ENCODE measurements around the gene TRIM73.
"Not testable (repeated sequence)": the region's sequence is repeated elsewhere in the genome, so short reads cannot be mapped to it uniquely, and the experiment has no call there.

Gene TRIM73

GRCh38 chr7:75415829-75416373, 20.5 kb downstream of the TRIM73 start:
- H3K27ac ChIP-seq; H3K27me3 ChIP-seq (ENCODE audit: control insufficient read depth, insufficient read depth, low read length); H3K4me2 ChIP-seq (ENCODE audit: low read length); H3K79me2 ChIP-seq; H3K9ac ChIP-seq; H3K36me3 ChIP-seq (ENCODE audit: control insufficient read depth, insufficient read depth, low read length); H3K4me1 ChIP-seq; H2AFZ ChIP-seq; H3K4me3 ChIP-seq (ENCODE audit: low read depth, low read length); H3K9me3 ChIP-seq (ENCODE audit: control insufficient read depth, low read length): not testable (repeated sequence)

GRCh38 chr7:75416787-75417186, 21.4 kb downstream of the TRIM73 start:
- H3K4me3 ChIP-seq (ENCODE audit: low read depth, low read length); H3K9me3 ChIP-seq (ENCODE audit: control insufficient read depth, low read length); H3K4me1 ChIP-seq; H3K4me2 ChIP-seq (ENCODE audit: low read length); H3K79me2 ChIP-seq; H3K36me3 ChIP-seq (ENCODE audit: control insufficient read depth, insufficient read depth, low read length); H3K27me3 ChIP-seq (ENCODE audit: control insufficient read depth, insufficient read depth, low read length); H2AFZ ChIP-seq; H3K9ac ChIP-seq; H3K27ac ChIP-seq: not testable (repeated sequence)

GRCh38 chr7:75418292-75418858, 22.9 kb downstream of the TRIM73 start:
- H3K27ac ChIP-seq; H3K4me3 ChIP-seq (ENCODE audit: low read depth, low read length); H3K36me3 ChIP-seq (ENCODE audit: control insufficient read depth, insufficient read depth, low read length): not testable (repeated sequence)

GRCh38 chr7:75419210-75419609, 23.8 kb downstream of the TRIM73 start:
- not testable (repeated sequence) for H3K9me3 ChIP-seq (ENCODE audit: control insufficient read depth, low read length); H3K9ac ChIP-seq; H3K36me3 ChIP-seq (ENCODE audit: control insufficient read depth, insufficient read depth, low read length); H3K27ac ChIP-seq; H2AFZ ChIP-seq; H3K4me1 ChIP-seq; H3K4me3 ChIP-seq (ENCODE audit: low read depth, low read length); H3K27me3 ChIP-seq (ENCODE audit: control insufficient read depth, insufficient read depth, low read length); H3K79me2 ChIP-seq; H3K4me2 ChIP-seq (ENCODE audit: low read length)

More at GRCh38 chr7:75418292-75418858, 22.9 kb downstream of the TRIM73 start:
- H3K4me1 ChIP-seq; H3K4me2 ChIP-seq (ENCODE audit: low read length); H3K79me2 ChIP-seq; H3K27me3 ChIP-seq (ENCODE audit: control insufficient read depth, insufficient read depth, low read length); H3K9me3 ChIP-seq (ENCODE audit: control insufficient read depth, low read length); H2AFZ ChIP-seq; H3K9ac ChIP-seq: not testable (repeated sequence)

- H3K4me1 ChIP-seq, result not testable (repeated sequence)
Observed at GRCh38 chr7:75419693-75420092, 24.3 kb downstream of the TRIM73 start.

DNA sequence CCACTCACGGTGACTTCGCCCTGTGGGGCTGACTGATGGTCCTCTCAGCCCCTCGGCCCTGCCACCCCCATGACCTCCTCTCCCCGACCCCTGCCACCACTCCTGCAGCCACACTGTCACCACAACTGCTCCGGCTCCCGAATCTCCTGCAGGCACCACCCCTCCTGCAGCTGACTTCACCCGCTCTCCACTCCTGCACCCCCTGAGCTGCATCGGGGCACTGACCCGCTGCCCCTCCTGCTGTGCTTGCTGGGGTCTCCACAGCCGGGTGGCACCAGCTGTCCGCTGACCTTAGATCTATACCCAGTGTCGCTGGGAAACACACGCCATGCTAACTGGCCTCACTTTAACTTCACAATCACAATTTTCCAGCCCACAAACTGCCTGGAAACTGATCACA, 24.7 kb downstream of the TRIM73 start:
- not testable (repeated sequence) for H3K79me2 ChIP-seq; H3K4me1 ChIP-seq; H3K36me3 ChIP-seq (ENCODE audit: control insufficient read depth, insufficient read depth, low read length); H3K4me3 ChIP-seq (ENCODE audit: low read depth, low read length); H2AFZ ChIP-seq; H3K9me3 ChIP-seq (ENCODE audit: control insufficient read depth, low read length); H3K4me2 ChIP-seq (ENCODE audit: low read length); H3K27ac ChIP-seq; H3K9ac ChIP-seq; H3K27me3 ChIP-seq (ENCODE audit: control insufficient read depth, insufficient read depth, low read length)

More at GRCh38 chr7:75419693-75420092, 24.3 kb downstream of the TRIM73 start:
- not testable (repeated sequence) for H3K4me3 ChIP-seq (ENCODE audit: low read depth, low read length); H3K9me3 ChIP-seq (ENCODE audit: control insufficient read depth, low read length); H3K79me2 ChIP-seq; H2AFZ ChIP-seq; H3K9ac ChIP-seq; H3K27me3 ChIP-seq (ENCODE audit: control insufficient read depth, insufficient read depth, low read length); H3K36me3 ChIP-seq (ENCODE audit: control insufficient read depth, insufficient read depth, low read length); H3K27ac ChIP-seq; H3K4me2 ChIP-seq (ENCODE audit: low read length)

DNA sequence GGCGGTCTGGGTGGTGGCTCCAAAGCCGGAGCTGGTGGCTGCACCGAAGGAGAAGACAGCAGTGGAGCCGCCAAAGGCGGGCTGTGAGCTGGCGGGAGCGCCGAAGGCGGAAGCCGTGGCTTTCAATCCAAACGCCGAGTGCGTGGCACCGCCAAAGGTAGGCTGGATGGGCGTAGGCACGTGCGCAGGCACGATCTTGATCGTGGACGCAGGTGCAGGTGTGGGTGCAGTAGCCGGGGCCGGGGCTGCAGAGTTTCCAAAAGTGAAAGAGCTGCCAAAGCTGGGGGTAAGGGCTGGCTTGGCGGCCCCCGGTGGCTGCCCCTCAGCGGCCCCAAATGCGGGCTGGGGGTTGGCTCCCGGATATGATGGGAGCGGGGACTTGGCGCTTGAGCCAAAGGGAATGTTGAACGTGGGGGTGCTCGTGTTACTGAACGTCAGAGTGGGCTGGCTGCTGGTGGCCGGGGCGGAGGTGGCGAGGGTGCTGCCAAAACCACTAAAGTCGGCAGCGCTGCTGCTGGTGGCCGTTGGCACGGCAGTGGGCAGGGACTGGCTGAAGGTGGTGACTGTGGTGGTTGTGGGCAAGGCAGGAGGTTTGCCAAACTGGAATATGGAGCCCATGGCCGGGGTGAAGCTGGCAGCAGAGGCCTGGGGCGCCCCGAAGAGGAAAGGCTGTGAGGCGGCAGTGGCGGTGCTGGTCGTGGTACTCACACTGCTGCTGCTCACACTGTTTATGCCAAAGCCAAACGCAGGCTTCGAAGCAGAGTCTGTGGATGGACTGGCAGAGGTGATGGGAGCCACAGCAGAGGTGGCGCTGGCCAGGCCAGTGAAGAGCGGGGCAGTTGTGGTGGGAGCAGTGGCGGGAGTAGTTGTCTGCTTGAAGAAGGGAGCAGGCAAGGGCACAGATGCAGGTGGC, 26.6 kb downstream of the TRIM73 start:
- H3K4me3 ChIP-seq (ENCODE audit: low read depth, low read length); H3K27ac ChIP-seq; H3K27me3 ChIP-seq (ENCODE audit: control insufficient read depth, insufficient read depth, low read length); H3K4me1 ChIP-seq; H3K36me3 ChIP-seq (ENCODE audit: control insufficient read depth, insufficient read depth, low read length); H3K9ac ChIP-seq; H3K4me2 ChIP-seq (ENCODE audit: low read length); H2AFZ ChIP-seq; H3K9me3 ChIP-seq (ENCODE audit: control insufficient read depth, low read length); H3K79me2 ChIP-seq: not testable (repeated sequence)

GRCh38 chr7:75423481-75423880, 28.1 kb downstream of the TRIM73 start:
- H3K36me3 ChIP-seq (ENCODE audit: control insufficient read depth, insufficient read depth, low read length); H3K9me3 ChIP-seq (ENCODE audit: control insufficient read depth, low read length); H3K4me3 ChIP-seq (ENCODE audit: low read depth, low read length); H3K4me1 ChIP-seq; H3K79me2 ChIP-seq; H2AFZ ChIP-seq; H3K4me2 ChIP-seq (ENCODE audit: low read length); H3K27ac ChIP-seq; H3K9ac ChIP-seq; H3K27me3 ChIP-seq (ENCODE audit: control insufficient read depth, insufficient read depth, low read length): not testable (repeated sequence)

DNA sequence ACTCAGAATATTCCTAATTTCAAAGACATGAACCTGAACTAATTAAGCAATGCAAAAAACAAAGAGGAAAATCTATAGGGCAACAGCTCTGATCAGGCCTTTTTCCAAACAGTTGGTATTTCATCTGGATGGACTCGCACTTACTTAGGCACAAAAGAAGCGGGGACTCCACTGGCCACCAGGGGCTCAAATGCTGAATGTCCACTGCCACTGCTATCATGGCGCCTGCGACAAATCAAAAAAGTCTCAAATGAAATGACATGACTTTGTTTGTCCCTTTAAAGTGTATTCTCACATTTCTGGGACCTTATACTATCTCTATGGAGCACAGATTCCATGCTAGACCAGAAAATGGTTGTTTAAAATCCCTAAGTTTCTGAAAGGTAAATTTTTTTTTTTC, 43.6 kb downstream of the TRIM73 start:
- H3K4me2 ChIP-seq (ENCODE audit: low read length); H3K4me1 ChIP-seq; H2AFZ ChIP-seq; H3K9ac ChIP-seq; H3K27ac ChIP-seq; H3K36me3 ChIP-seq (ENCODE audit: control insufficient read depth, insufficient read depth, low read length); H3K4me3 ChIP-seq (ENCODE audit: low read depth, low read length); H3K27me3 ChIP-seq (ENCODE audit: control insufficient read depth, insufficient read depth, low read length); H3K79me2 ChIP-seq; H3K9me3 ChIP-seq (ENCODE audit: control insufficient read depth, low read length): not testable (repeated sequence)

GRCh38 chr7:75442101-75442464, 46.7 kb downstream of the TRIM73 start:
- H3K9me3 ChIP-seq (ENCODE audit: control insufficient read depth, low read length); H3K36me3 ChIP-seq (ENCODE audit: control insufficient read depth, insufficient read depth, low read length); H3K27me3 ChIP-seq (ENCODE audit: control insufficient read depth, insufficient read depth, low read length); H3K4me2 ChIP-seq (ENCODE audit: low read length); H3K4me3 ChIP-seq (ENCODE audit: low read depth, low read length); H3K27ac ChIP-seq; H3K4me1 ChIP-seq; H3K79me2 ChIP-seq; H2AFZ ChIP-seq; H3K9ac ChIP-seq: not testable (repeated sequence)
